ENCODE measurements around the gene ICAM2.

DNA sequence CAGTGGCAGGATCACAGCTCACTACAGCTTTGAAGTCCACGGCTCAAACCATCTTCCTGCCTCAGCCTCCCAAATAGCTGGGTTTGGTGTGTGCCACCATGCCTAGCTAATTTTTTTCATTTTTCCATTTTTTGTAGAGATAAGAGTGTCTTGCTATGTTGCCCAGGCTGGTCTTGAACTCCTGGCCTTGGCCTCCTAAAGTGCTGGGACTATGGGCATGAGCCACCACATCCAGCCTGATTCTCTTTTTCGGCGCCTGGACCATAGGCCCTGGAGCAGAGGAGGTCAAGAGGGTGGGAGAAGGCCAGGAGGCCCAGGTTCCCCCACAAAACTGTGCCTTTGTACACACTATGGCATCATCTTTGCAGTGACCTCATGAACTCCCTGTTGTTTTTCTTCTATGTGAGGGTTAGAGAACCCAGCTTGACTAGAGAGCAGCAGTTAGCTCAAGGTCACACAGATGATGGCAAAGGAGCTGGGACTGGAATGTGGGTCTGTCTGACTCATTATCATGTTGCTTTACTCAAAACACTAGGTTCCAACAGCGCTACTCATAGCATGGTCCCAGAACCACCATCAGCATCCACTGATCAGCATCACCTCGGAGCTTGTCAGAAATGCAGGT is 64.0 kb downstream of the ICAM2 start:
- TF ChIP-seq SUZ12 (IDR thresholded peaks at IDR 0.05) = no peak
- TF ChIP-seq FOXA1 (IDR thresholded peaks at IDR 0.05) = no peak
- TF ChIP-seq TARDBP (IDR thresholded peaks at IDR 0.05) = no peak
- TF ChIP-seq, protein P1, sequence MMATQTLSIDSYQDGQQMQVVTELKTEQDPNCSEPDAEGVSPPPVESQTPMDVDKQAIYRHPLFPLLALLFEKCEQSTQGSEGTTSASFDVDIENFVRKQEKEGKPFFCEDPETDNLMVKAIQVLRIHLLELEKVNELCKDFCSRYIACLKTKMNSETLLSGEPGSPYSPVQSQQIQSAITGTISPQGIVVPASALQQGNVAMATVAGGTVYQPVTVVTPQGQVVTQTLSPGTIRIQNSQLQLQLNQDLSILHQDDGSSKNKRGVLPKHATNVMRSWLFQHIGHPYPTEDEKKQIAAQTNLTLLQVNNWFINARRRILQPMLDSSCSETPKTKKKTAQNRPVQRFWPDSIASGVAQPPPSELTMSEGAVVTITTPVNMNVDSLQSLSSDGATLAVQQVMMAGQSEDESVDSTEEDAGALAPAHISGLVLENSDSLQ (IDR thresholded peaks at IDR 0.05) = no peak
- no peak for TF ChIP-seq HDGF (IDR thresholded peaks at IDR 0.05; ENCODE audit: borderline replicate concordance)
- TF ChIP-seq ZNF384 (IDR thresholded peaks at IDR 0.05) = no peak
- no peak for TF ChIP-seq FOXK2 (IDR thresholded peaks at IDR 0.05)
- TF ChIP-seq FOXM1 (IDR thresholded peaks at IDR 0.05; ENCODE audit: borderline replicate concordance) = no peak
- no peak for TF ChIP-seq SP1 (IDR thresholded peaks at IDR 0.05)
- TF ChIP-seq ELF4 (IDR thresholded peaks at IDR 0.05) = no peak
- TF ChIP-seq ARNT (IDR thresholded peaks at IDR 0.05) = no peak

Measured in HEK293T (cell line).